GM19397 (cell line): ENCODE results near the gene DDX49.

Experiments used
- ATAC-seq: cut with Tn5 transposase; IDR thresholded peaks from one replicate; pipeline ENCODE4 v1.9.1; 2021; ENCODE audit warnings: mild to moderate bottlenecking, moderate library complexity; ENCODE audit not compliant: unreplicated experiment

DDX49 gene

DNA sequence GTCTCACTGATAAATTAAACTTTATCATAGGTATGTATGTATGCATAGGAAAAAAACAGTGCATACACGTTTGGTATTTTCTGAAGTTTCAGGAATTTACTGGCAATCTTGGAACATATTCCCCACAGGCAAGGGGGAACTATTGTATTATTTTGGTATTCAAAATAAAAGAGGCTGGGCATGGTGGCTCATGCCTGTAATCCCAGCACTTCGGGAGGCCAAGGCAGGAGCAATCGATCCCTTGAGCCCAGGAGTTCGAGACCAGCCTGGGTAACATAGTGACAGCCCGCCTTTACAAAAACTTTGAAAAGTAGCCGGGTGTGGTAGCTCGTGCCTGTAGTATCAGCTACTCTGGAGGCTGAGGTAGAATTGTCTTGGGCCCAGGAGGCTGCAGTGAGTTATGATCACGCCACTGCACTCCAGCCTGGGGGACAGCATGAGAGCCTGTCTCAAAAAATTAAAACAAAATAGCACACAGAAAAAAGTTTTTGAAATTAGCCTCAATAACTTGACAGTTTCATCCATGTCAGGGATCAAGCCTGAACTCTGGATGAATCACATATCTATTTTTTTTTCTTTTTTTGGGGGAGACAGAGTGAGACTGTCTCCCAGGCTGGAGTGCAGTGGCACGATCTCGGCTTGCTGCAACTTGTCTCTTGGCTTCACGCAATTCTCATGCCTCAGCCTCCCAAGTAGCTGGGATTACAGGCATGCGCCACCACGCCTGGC lies 50.6 kb downstream of the DDX49 start:
- no peak for ATAC-seq

DNA sequence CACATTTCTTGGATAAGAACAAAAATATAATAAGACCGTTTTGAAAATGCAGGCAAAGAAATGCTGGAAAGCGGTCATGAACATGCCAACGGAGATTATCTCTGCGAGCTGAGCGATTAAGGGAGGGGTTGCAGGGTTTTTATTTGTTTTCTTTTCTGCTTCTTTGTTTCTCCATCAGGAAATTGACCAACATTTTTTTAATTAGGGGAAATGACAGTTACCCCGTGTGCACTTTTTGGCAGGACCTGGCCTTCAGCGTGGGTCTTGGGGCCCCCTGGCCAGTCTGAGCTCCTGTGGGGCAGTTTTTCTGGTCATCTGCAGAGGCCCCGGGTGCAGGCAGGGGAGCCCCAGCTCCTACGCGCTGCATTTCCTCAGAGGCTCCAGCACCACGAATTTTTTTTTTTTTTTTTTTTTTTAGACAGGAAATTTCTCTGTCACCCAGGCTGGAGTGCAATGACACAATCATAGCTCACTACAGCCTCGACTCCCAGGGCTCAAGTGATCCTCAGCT lies 52.8 kb downstream of the DDX49 start:
- ATAC-seq, result no peak

DNA sequence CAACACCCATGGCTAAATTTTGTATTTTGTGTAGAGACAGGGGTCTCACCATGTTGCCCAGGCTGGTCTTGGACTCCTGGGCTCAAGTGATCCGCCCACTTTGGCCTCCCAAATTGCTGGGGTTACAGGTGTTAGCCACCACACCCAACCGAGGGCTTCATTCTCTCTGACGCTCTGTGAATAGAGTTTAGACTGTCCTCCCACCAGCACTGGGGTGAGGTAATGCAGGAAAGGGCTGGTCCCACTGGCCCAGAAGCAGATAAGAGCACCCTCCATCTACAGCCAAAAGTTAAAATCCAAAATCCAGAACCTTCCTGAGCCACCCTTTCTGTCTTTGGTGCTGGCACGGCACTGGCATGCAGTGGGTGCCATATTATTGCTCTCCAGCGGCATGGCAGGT lies 53.3 kb downstream of the DDX49 start:
- ATAC-seq, result no peak

DNA sequence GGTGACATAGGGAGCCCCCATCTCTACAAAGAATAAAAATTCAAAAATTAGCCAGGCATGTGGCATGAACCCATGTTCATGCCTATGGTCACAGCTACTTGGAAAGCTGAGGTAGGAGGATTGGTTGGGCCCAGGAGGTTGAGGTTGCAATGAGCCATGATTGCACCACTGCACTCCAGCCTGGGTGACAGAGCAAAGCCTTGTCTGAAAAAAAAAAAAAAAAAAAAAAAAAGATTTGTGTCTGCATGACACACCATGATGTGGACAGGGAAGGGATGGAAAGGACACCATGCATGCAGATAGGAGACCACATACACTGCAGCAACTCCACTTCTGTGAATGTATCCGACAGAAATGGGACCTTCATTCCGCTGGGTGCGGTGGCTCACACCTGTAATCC lies 55.5 kb downstream of the DDX49 start:
- ATAC-seq, result no peak

DNA sequence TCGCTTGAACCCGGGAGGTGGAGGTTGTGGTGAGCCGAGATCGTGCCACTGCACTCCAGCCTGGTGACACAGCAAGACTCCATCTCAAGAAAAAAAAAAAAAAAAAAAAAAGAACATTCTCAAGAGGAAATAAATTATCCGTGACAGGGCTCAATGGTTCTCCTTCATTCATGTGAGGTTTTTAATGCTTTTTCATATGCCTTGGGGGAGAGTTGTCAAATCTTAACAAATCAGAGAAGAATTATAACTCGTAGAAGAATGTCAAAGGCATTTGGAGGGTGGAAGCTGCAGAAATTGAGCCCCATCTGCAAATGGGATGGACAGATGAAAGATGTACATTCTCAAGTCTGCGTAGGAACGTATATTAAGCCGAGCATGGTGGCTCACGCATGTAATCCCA lies 56.4 kb downstream of the DDX49 start:
- ATAC-seq, result no peak
